ENCODE data around the gene STARD9.
"Not testable (repeated sequence)": the region's sequence is repeated elsewhere in the genome, so short reads cannot be mapped to it uniquely, and the experiment has no call there.

STARD9 gene
- 32.3 to 114 (median 79.5) reads per million in 4 experiments for total RNA-seq

DNA sequence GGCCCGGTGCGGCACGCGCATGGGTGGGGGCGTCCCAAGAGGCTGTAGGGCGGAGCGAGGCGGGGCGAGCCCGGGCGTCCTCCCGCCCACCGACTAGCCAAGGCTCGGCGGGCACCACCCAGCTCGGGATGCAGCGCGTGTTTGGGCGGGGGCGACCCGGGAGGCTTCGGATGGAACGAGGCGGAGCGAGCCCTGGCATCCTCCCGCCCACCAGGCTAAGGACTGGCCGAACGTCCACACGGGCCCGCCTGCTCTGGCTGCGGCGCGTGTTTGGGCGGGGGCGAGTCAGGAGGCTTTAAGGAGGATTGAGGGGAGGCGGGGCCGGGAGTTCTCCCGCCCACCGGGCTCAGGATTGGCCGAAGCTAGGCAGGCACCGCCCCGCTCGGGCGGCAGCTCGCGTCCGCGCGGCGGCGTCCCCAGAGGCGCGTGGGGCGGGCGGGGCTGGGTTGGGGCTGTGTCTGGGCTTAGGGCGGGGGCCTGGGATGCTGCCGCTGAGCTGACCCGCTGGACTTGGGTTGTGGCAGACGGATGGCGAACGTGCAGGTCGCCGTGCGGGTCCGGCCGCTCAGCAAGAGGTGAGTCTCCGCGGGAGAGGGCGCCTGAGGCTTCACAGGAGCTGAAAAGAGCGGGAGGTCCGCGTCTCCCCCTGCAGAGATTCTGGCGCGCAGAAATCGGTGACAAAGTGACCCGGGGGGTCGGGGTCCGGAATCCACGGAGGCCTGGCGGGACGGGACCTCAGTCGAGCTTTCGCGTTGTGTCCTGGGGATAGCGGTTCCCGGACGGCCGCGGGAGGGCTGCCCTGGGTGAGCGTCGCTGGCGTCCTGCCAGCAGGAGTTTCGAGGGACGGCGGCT is at the start of gene STARD9:
Gene STARD9, plus strand, starts transcription at position 419 of the 852 bp plus-strand sequence. Its CDS starts 110 bp downstream, at position 529.
- peak; percentile 93 for DNase-seq

DNA sequence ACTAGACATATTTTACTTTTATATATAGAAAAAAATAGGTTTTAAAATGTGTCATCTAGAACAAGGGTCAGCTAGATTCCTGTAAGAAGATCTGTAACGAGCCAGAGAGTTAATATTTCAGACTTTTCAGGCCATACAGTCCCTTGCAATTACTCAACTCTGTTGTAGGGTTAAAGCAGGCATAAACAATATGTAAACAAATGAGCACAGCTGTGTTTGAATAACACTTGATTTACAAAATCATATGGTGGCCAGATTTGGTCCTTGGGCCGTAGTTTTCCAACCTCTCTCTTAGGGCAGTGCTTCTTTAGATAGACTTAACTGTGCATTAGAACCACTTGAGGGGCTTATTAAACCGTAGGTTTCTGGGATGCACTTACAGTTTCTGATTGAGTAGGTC is 46.4 kb upstream of the STARD9 start:
- no peak for DNase-seq

GRCh38 chr15:42533246-42533645 is 42.2 kb upstream of the STARD9 start:
- no peak for DNase-seq

DNA sequence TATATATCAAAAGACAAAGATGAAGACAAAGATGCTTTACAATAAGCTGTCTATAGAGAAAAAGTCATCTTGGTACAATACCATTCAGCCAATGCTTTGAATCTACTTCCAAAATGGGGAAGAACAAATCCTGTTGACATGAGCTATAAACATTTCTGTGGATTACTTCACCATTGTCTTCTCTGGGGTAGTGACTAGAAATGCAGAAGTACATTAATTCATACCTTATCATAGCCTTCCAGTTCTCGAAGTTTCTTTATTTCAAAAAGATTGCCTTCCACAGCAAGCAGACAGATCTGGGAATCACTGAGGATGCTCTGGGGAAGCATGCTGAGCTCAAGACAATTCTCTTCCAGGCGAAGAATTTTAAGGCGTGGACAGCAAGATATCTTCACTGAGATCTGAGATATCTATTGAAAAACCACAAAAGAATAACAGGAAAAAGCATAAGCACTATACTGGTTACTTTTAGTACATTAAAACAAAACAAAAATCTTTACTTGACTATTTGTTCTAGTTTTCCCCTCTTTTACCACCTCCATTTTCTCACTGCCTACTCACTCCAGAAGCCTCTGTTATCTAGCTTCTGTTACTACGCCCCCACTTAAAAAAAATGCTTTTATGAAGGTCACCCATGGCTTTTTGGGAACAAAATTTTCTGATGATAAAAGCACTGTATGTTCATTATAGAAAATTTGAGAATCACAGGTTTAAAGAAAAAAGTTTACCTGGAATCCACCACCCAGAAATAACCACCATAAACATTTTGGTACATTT is 30.4 kb upstream of the STARD9 start:
- no peak for DNase-seq

GRCh38 chr15:42547918-42548248 is 27.5 kb upstream of the STARD9 start:
- no peak for DNase-seq

- DNase-seq = peak; percentile 79
Observed at GRCh38 chr15:42548249-42549031, 27.0 kb upstream of the STARD9 start, which contains the start of the genes HAUS2 and LRRC57. Gene HAUS2 (plus strand): TSS chr15:42548838. CDS start chr15:42548873, 35 bp downstream. Gene LRRC57 (minus strand): TSS chr15:42548793. CDS start chr15:42548434, 359 bp downstream.

- DNase-seq = no peak
Observed at GRCh38 chr15:42549032-42549491, 26.3 kb upstream of the STARD9 start.

DNA sequence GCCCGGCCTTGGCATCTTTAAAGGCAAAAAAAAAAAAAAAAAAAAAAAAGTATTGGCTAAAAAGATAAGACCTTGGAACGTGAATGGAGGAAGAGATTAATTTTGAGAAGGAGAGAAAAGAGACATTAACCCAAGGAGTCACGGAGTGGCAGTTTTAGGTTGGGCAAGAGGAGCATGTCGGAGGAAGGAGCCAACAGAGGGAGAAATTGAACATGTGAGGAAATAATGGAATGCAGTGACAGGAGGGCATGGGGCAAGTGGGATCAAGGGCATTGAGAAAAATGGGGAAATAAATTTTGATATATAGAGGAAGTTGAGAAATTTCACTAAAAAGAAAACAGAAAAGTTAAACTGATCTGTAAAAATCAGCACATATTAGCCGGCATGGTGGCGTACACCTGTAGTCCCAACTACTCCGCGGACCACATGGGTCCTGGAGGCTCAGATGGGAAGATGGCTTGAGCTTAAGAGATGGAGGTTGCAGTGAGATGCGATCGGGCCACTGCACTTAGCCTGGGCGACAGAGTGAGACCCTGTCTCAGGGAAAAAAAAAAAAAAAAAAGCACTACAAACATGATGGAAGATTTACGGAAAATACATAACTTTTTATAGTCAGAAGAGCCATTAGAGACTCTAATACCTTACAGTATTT is 25.5 kb upstream of the STARD9 start:
- no peak for DNase-seq

DNA sequence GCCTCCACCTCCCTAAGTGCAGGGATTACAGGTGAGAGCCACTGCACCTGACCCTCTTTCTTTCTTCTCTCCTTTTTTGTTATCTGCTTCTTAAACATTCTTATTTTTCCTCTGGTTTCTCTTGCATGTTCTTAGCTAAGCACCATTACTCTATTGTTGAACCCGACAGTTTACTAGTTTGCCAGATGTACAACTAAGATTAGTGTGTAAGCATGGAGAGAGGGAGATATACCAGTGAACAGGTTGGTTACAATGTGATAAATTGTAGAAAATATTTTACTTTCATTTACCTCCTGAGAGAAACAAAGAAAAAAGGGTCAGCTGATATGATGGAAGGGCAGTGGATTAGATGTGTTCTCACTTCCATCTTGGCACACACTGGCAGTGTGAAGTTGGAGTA is 21.9 kb upstream of the STARD9 start:
- no peak for DNase-seq

DNA sequence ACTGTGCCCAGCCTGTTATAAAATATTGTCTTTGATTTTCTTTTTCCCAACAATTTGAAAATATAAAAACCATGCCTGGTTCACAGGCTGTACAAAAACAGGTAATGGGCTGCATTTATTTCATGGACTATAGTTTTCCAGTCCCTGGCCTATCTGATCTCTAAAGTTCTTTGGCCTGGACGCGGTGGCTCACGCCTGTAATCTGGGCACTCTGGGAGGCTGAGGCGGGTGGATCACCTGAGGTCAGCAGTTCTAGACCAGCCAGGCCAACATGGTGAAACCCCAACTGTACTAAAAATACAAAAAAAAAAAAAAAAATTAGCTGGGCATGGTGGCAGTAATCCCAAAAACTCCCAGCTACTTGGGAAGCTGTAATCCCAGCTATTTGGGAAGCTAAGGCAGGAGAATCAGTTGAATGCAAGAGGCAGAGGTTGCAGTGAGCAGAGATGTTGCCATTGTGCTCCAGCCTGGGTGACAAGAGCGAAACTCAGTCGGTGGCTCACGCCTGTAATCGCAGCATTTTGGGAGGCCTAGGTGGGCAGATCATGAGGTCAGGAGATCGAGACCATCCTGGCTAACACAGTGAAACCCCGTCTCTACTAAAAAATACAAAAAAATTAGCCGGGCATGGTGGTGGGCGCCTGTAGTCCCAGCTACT is 18.7 kb upstream of the STARD9 start:
- DNase-seq = not testable (repeated sequence)

- no peak for DNase-seq
Observed at GRCh38 chr15:42558739-42559138, 16.7 kb upstream of the STARD9 start.

GRCh38 chr15:42576040-42576594 is 711 bp downstream of the STARD9 start:
- DNase-seq = no peak

GRCh38 chr15:42576776-42577175 is 1.4 kb downstream of the STARD9 start:
- no peak for DNase-seq

GRCh38 chr15:42577514-42578031 is 2.2 kb downstream of the STARD9 start:
- DNase-seq = no peak

- no peak for DNase-seq
Observed at GRCh38 chr15:42578984-42579537, 3.7 kb downstream of the STARD9 start.

DNA sequence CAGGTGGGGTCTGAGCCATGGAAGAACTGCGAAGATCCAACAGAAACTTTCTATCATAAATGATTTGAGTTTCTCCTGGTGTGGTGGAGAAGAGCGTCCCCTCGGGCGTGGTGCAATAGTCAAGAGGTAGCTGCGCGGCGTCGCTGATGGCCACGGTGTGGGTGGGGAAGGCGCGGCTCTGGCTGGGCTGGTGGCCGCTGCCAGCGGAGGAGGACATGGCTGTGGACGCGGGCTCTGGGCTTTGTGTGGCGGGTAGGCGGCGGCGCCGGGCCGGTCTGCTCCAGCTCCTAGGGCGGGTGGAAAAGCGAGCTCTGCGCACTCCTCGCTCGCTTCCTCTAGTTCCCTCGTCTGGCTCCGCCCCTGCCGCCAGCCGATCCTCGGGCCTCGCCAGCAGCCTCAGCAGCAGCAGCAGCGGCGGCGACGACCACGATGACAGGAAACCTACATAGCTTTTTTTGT is 5.9 kb downstream of the STARD9 start:
- DNase-seq = peak; percentile 57

- no peak for DNase-seq
Observed at GRCh38 chr15:42582569-42583375, 7.4 kb downstream of the STARD9 start.

GRCh38 chr15:42584031-42584765 is 8.8 kb downstream of the STARD9 start:
- DNase-seq = no peak

GRCh38 chr15:42590619-42591237 is 15.3 kb downstream of the STARD9 start:
- DNase-seq = no peak

All from effector CD8-positive, alpha-beta T cell (primary cell).